GM12872 (cell line): ENCODE data around the gene S100A9.

Source experiments
- TF ChIP-seq, protein P1 (sequence below): IDR thresholded peaks from 3 replicates; pipeline ENCODE4 v1.5.1; 2011; ENCODE audit warnings: low read depth, mild to moderate bottlenecking, low read length, moderate library complexity; ENCODE audit not compliant: insufficient read depth

S100A9 gene

DNA sequence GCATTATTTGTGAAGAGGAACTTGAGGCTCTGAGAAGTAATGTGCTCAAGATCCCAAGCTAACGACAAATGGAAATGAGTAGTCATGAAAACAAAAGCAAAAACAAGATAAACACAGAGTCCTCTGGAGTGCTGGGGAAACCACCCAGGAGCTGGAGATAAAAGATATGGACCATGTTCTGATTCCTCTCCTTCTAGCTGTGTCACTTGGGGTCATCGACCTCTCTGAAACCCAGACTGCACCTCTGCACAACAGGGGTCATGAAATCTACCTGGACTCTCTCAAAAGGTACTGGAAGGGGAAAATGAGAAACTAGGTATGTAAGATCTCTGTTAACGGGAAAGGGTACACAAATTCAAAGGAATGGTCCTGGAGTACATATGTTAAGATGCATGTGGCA is 15.5 kb upstream of the S100A9 start:
- TF ChIP-seq, protein P1, sequence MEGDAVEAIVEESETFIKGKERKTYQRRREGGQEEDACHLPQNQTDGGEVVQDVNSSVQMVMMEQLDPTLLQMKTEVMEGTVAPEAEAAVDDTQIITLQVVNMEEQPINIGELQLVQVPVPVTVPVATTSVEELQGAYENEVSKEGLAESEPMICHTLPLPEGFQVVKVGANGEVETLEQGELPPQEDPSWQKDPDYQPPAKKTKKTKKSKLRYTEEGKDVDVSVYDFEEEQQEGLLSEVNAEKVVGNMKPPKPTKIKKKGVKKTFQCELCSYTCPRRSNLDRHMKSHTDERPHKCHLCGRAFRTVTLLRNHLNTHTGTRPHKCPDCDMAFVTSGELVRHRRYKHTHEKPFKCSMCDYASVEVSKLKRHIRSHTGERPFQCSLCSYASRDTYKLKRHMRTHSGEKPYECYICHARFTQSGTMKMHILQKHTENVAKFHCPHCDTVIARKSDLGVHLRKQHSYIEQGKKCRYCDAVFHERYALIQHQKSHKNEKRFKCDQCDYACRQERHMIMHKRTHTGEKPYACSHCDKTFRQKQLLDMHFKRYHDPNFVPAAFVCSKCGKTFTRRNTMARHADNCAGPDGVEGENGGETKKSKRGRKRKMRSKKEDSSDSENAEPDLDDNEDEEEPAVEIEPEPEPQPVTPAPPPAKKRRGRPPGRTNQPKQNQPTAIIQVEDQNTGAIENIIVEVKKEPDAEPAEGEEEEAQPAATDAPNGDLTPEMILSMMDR, result no peak

DNA sequence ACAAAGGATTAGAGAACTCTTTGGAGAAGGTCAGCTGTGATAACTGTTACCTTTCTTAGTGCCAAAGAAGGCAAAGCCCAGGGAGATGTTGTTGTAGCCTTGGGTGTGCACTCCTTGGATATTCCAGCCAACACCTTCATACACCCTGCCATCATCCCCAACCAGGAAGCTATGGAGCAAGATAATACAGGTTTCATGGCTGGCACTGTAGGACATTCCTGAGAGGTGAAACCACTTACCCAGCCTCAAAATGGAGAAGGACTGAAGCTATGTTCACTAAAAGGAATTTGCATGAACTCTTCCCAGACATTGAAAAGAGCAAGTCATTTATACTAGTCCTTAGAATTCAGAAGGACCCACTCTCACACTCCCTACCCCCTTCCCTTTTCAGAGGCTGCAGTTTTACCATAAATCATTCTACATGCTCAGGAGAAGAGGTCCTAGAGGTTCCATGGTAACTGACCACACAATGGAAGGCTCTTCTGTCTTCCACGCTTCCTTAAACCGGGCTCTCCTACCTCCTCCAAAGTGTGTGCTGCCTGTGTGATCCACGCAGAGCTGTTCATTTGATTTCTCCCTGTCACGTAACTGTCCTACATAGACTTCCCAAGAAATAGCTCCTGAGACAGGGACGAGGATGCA is 14.5 kb upstream of the S100A9 start:
- TF ChIP-seq, protein P1, result no peak

DNA sequence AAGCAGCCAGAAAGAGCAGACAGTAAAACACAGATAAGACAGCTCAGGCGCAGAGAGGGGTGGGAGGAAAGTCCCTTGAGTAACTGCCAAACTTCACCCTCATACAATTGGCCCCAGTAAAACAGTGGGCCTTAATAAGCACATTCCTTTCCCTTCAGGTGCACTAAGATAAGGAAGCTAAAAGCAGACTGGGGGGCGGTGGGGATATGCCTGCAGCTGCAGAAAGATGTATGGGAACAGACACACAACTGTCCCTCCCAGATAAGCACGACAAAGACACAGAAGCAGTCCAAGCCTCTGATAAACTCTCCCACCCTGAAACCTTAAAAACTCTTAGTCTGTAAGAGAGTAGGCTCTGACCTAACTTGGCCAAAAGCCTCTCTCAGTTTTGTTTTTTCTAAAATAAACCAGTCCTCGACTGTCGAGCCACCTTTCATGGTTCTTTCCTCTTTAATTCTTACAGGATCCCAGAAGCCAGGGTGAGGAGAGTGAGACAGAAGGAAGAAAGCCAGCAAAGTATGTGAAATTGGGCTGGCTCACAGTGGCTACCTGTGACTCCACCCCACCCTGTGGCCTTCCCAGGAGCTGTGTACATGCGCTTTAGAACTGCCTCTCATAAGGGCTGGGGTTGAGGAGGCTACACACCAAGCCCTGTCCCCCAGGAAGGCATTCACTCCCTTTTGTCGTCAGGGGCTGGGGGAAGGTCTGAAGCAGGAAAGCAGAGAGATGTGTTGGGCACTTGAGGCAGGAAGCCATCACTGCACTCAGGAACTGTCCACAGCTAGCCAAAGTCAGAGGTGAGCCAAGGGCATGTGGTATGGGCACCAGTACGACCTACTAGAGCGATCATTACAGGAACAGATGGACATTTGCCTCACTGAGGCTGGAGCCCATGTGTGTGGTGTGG is 13.6 kb upstream of the S100A9 start:
- TF ChIP-seq, protein P1, result no peak

- TF ChIP-seq, protein P1, result no peak
Measured at GRCh38 chr1:153344718-153345025, 13.0 kb upstream of the S100A9 start.

GRCh38 chr1:153345187-153346076 is 12.2 kb upstream of the S100A9 start:
- TF ChIP-seq, protein P1, result no peak

DNA sequence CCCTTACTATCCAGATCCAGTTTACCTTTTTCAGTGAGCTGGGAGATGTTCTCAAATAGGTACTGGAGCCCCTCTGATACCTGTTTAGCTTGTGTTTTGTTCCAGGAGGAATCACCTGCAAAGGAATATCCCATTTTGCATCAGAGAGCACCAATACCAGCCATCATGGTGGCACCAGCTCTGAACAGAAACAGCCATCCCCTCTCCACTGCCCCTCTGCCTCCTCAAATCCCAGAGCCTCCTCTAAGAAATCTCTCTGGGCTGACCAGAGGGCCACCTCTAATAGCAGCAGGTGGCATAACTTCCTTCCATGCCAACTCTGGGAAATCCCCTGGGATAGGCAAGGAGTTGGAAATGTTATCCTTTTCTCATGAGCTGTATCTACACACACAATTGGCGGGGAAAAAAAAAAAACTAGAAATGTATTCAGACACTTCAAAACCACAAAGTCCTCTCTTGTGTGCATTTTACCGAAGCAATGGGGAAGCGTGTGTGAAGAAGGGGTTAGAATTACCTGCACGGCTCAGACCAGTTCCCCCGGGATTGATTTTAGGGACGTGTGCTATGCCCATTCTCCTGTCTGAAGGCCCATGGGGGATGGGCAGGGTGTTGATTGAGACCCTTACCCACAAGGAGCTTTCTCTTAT is 11.5 kb upstream of the S100A9 start:
- TF ChIP-seq, protein P1, result no peak

- TF ChIP-seq, protein P1, result no peak
Measured at GRCh38 chr1:153347856-153348255, 9.8 kb upstream of the S100A9 start.
